ENCODE measurements around the gene MED23. TPM values are rescaled to one million over a fixed set of nuclear protein-coding genes. Genes with fewer than 3 reads are reported as not detected.

The MED23 gene
- total and polyA plus RNA-seq, 11 donors, result 5.7 to 15.3 (median 11.2) TPM

GRCh38 chr6:131657222-131657621, 29.2 kb upstream of the MED23 start:
- no peaks in the 10 kb centered on the region for H3K9me3 ChIP-seq
- ATAC-seq, result no peak
- DNase-seq, result no peak
- no peak overlapping the region for H3K27ac ChIP-seq
- TF ChIP-seq CTCF (IDR thresholded peaks at IDR 0.05) (no peak), POLR2A (IDR thresholded peaks at IDR 0.05) (no peak)
- 87 to 93% (median 91%) methylated on average over 2 of the region's 2 CpGs for WGBS, 4 donors
- H3K4me1 ChIP-seq, result no peaks in the 10 kb centered on the region
- no peak overlapping the region for H3K4me3 ChIP-seq
- no peaks in the 10 kb centered on the region for H3K27me3 ChIP-seq
- intact Hi-C loops (cut with DNase I), result no loop called here
- H3K36me3 ChIP-seq, result no peaks in the 10 kb centered on the region

GRCh38 chr6:131656667-131657066, 28.6 kb upstream of the MED23 start:
- Histone ChIP-seq H3K27ac (no peak overlapping the region), H3K4me3 (no peak overlapping the region), H3K36me3 (no peaks in the 10 kb centered on the region), H3K27me3 (no peaks in the 10 kb centered on the region), H3K9me3 (no peaks in the 10 kb centered on the region), H3K4me1 (no peaks in the 10 kb centered on the region)
- 82 to 91% (median 90%) methylated on average over 3 of the region's 3 CpGs for WGBS, 4 donors
- no peak for DNase-seq
- TF ChIP-seq CTCF (IDR thresholded peaks at IDR 0.05) (no peak), POLR2A (IDR thresholded peaks at IDR 0.05) (no peak)
- ATAC-seq, result no peak
- intact Hi-C loops (cut with DNase I), result no loop called here

GRCh38 chr6:131655951-131656350, 27.9 kb upstream of the MED23 start:
- ATAC-seq (no peak), DNase-seq (no peak)
- H3K9me3 ChIP-seq, result no peaks in the 10 kb centered on the region
- no peak overlapping the region for H3K27ac ChIP-seq
- no peaks in the 10 kb centered on the region for H3K4me1 ChIP-seq
- H3K27me3 ChIP-seq, result no peaks in the 10 kb centered on the region
- intact Hi-C loops (cut with DNase I), result no loop called here
- H3K4me3 ChIP-seq, result no peak overlapping the region
- H3K36me3 ChIP-seq, result no peaks in the 10 kb centered on the region
- TF ChIP-seq CTCF (IDR thresholded peaks at IDR 0.05) (no peak), POLR2A (IDR thresholded peaks at IDR 0.05) (no peak)
- 89 to 96% (median 93%) methylated on average over 2 of the region's 2 CpGs for WGBS, 4 donors

- no peak for DNase-seq
- intact Hi-C loops (cut with DNase I), result no loop called here
Observed at GRCh38 chr6:131655387-131655786, 27.3 kb upstream of the MED23 start.

More at GRCh38 chr6:131655387-131655786, 27.3 kb upstream of the MED23 start:
- ATAC-seq, result no peak
- Histone ChIP-seq H3K27ac (no peak overlapping the region), H3K4me3 (no peak overlapping the region), H3K27me3 (no peaks in the 10 kb centered on the region), H3K4me1 (no peaks in the 10 kb centered on the region), H3K36me3 (no peaks in the 10 kb centered on the region), H3K9me3 (no peaks in the 10 kb centered on the region)
- WGBS, 4 donors, result 85 to 90% (median 87%) methylated on average over 3 of the region's 3 CpGs
- TF ChIP-seq CTCF (IDR thresholded peaks at IDR 0.05) (no peak), POLR2A (IDR thresholded peaks at IDR 0.05) (no peak)
